DOHH2 (cell line): ENCODE results near the gene GNAT1.

ENCODE experiments used
- H3F3A ChIP-seq: fragments of 200-600 bp; sonication (generic), shearing (Covaris generic); 2 replicates; pipeline ENCODE4 v1.6.0; 2016; ENCODE audit warnings: antibody characterized with exemption, mild to moderate bottlenecking; ENCODE audit not compliant: control insufficient read depth, insufficient read depth
- H3K27ac ChIP-seq: fragments of 200-600 bp; sonication (generic); 2 replicates; pipeline ENCODE4 v1.5.1; 2014; ENCODE audit warnings: low read depth, mild to moderate bottlenecking, low read length, moderate library complexity
- H3K27me3 ChIP-seq: fragments of 200-600 bp; sonication (generic); 2 replicates; pipeline ENCODE4 v1.6.1; 2014; ENCODE audit warnings: mild to moderate bottlenecking, low read length, mixed read lengths; ENCODE audit not compliant: control insufficient read depth
- H3K36me3 ChIP-seq: fragments of 200-600 bp; sonication (generic); 2 replicates; pipeline ENCODE4 v1.6.1; 2014; ENCODE audit warnings: mild to moderate bottlenecking, low read length, moderate library complexity, mixed read lengths; ENCODE audit not compliant: control insufficient read depth
- H3K4me1 ChIP-seq: fragments of 200-600 bp; sonication (generic); 2 replicates; pipeline ENCODE4 v1.6.1; 2014; ENCODE audit warnings: mild to moderate bottlenecking, low read length, mixed read lengths; ENCODE audit not compliant: control insufficient read depth
- H3K4me2 ChIP-seq: fragments of 200-600 bp; sonication (generic); 2 replicates; pipeline ENCODE4 v1.6.0; 2014; ENCODE audit warnings: mild to moderate bottlenecking, low read length, moderate library complexity
- H3K4me3 ChIP-seq: fragments of 200-600 bp; sonication (generic); 2 replicates; pipeline ENCODE4 v1.5.1; 2014; ENCODE audit warnings: mild to moderate bottlenecking, low read length, mixed read lengths
- H3K79me2 ChIP-seq: fragments of 200-600 bp; sonication (generic); 2 replicates; pipeline ENCODE4 v1.6.1; 2014; ENCODE audit warnings: mild to moderate bottlenecking, low read length, mixed read lengths; ENCODE audit not compliant: control insufficient read depth
- H3K9me2 ChIP-seq: fragments of 200-600 bp; sonication (generic); replicated peaks from 2 replicates; pipeline ENCODE4 v1.6.1; 2014; ENCODE audit warnings: mild to moderate bottlenecking, low read length, mixed read lengths; ENCODE audit not compliant: control insufficient read depth
- H3K9me3 ChIP-seq: fragments of 200-600 bp; sonication (generic); 2 replicates; pipeline ENCODE4 v1.6.1; 2014; ENCODE audit warnings: antibody characterized with exemption, low read length, mixed read lengths; ENCODE audit not compliant: control insufficient read depth, insufficient read depth
- H4K20me1 ChIP-seq: fragments of 200-600 bp; sonication (generic); 2 replicates; pipeline ENCODE4 v1.6.0; 2014; ENCODE audit warnings: low read depth, mild to moderate bottlenecking, antibody characterized with exemption, low read length, moderate library complexity; ENCODE audit not compliant: control insufficient read depth, insufficient read depth
- CTCF ChIP-seq: fragments of 200-600 bp; sonication (generic); IDR thresholded peaks from one replicate; pipeline ENCODE4 v1.5.1; 2014; ENCODE audit warnings: antibody characterized with exemption, mild to moderate bottlenecking, low read depth, low read length; ENCODE audit not compliant: poor library complexity, severe bottlenecking
- EZH2phosphoT487 ChIP-seq: fragments of 200-600 bp; sonication (generic); IDR thresholded peaks from 2 replicates; pipeline ENCODE4 v1.6.1; 2017; ENCODE audit warnings: borderline replicate concordance, mild to moderate bottlenecking, antibody characterized with exemption, low read length, moderate library complexity, mixed read lengths

GNAT1 gene

GRCh38 chr3:50158530-50159146 is 32.8 kb upstream of the GNAT1 start:
- H3K27ac ChIP-seq, result no peak overlapping the region
- H3K4me1 ChIP-seq, result peaks cover 21% of the 10 kb centered on the region
- no peak overlapping the region for H3K4me3 ChIP-seq
- TF ChIP-seq CTCF (no peak), EZH2phosphoT487 (no peak)
- no peaks in the 10 kb centered on the region for H3K9me3 ChIP-seq
- no peaks in the 10 kb centered on the region for H3K79me2 ChIP-seq
- no peaks in the 10 kb centered on the region for H4K20me1 ChIP-seq
- H3K4me2 ChIP-seq, result no peak overlapping the region
- peaks cover 29% of the 10 kb centered on the region for H3K27me3 ChIP-seq
- no peaks in the 10 kb centered on the region for H3K36me3 ChIP-seq
- H3K9me2 ChIP-seq, result no peaks in the 10 kb centered on the region
- no peaks in the 10 kb centered on the region for H3F3A ChIP-seq

- Histone ChIP-seq H3K4me1 (peaks cover 12% of the 10 kb centered on the region), H3K9me2 (no peaks in the 10 kb centered on the region), H3K4me2 (no peak overlapping the region), H3K79me2 (no peaks in the 10 kb centered on the region), H3K27ac (no peak overlapping the region), H3K36me3 (no peaks in the 10 kb centered on the region), H3K4me3 (no peak overlapping the region), H3F3A (no peaks in the 10 kb centered on the region), H3K27me3 (peaks cover 23% of the 10 kb centered on the region), H3K9me3 (no peaks in the 10 kb centered on the region), H4K20me1 (no peaks in the 10 kb centered on the region)
- TF ChIP-seq EZH2phosphoT487 (no peak), CTCF (no peak)
These were observed 30.8 kb upstream of the GNAT1 start for GRCh38 chr3:50160561-50160983.

- no peaks in the 10 kb centered on the region for H3K9me2 ChIP-seq
- H3K36me3 ChIP-seq, result no peaks in the 10 kb centered on the region
- no peak overlapping the region for H3K4me2 ChIP-seq
- H3K27ac ChIP-seq, result no peak overlapping the region
- peaks cover 16% of the 10 kb centered on the region for H3K27me3 ChIP-seq
- no peak overlapping the region for H3K4me3 ChIP-seq
- no peaks in the 10 kb centered on the region for H3K79me2 ChIP-seq
- H3K9me3 ChIP-seq, result no peaks in the 10 kb centered on the region
- peaks cover 9% of the 10 kb centered on the region for H3K4me1 ChIP-seq
- H3F3A ChIP-seq, result no peaks in the 10 kb centered on the region
- no peaks in the 10 kb centered on the region for H4K20me1 ChIP-seq
- TF ChIP-seq CTCF (no peak), EZH2phosphoT487 (no peak)
These were observed 30.1 kb upstream of the GNAT1 start for GRCh38 chr3:50161320-50161719.
